BLaER1 treated with 17β-estradiol and CSF1 and Interleukin-3, amounts not matched to agents 10 nM and 100 nM (cell line): ENCODE data around the gene SLC34A1.

ENCODE experiments used
- H3K27ac ChIP-seq, 11 experiments: shearing (Covaris generic); formaldehyde crosslinking; 2 replicates each; pipeline ENCODE4 v1.8.1; 2022
- H3K27me3 ChIP-seq, 11 experiments: shearing (Covaris generic); formaldehyde crosslinking; 2 replicates each; pipeline ENCODE4 v1.8.1; 2022
- H3K36me3 ChIP-seq, 11 experiments: shearing (Covaris generic); formaldehyde crosslinking; 2 replicates each; pipeline ENCODE4 v1.8.1; 2022
- H3K4me1 ChIP-seq, 10 experiments: shearing (Covaris generic); formaldehyde crosslinking; 2 replicates each; pipeline ENCODE4 v1.8.1; 2022
- H3K4me2 ChIP-seq, 11 experiments: shearing (Covaris generic); formaldehyde crosslinking; 2 replicates each; pipeline ENCODE4 v1.8.1; 2022
- H3K4me3 ChIP-seq, 10 experiments: shearing (Covaris generic); formaldehyde crosslinking; 2 replicates each; pipeline ENCODE4 v1.8.1; 2022
- H3K9ac ChIP-seq, 11 experiments: shearing (Covaris generic); formaldehyde crosslinking; 2 replicates each; pipeline ENCODE4 v1.8.1; 2022
- H3K9me3 ChIP-seq, 11 experiments: shearing (Covaris generic); formaldehyde crosslinking; replicated peaks in 1 of 11; 2 replicates each; pipeline ENCODE4 v1.8.1; 2022
- H4K20me1 ChIP-seq, 11 experiments: shearing (Covaris generic); formaldehyde crosslinking; 2 replicates each; pipeline ENCODE4 v1.8.1; 2022
- Cebpa-rat ChIP-seq, 11 experiments: shearing (Covaris generic); IDR thresholded peaks; 2 replicates each; pipeline ENCODE4 v1.8.1; 2022

The SLC34A1 gene

GRCh38 chr5:177390363-177391300 lies 6.4 kb downstream of the SLC34A1 start:
- no peak for TF ChIP-seq Cebpa-rat (IDR thresholded peaks at IDR 0.05)
- peaks cover 0 to 15% (median 0%) of the 10 kb centered on the region in 11 experiments; a peak in 3 of 22 replicates for H4K20me1 ChIP-seq
- peak overlapping the region; percentile 71 to 93 (median 85) for H3K4me2 ChIP-seq
- H3K4me1 ChIP-seq, result peaks cover 57 to 87% (median 83%) of the 10 kb centered on the region in 10 experiments
- 0 out of 22 replicates have a peak, but pooled peaks cover 0 to 5% (median 0%) of the 10 kb centered on the region in 11 experiments for H3K27me3 ChIP-seq
- no peaks in the 10 kb centered on the region for H3K9me3 ChIP-seq
- peak overlapping the region in 10 of 11 experiments; percentile 44 to 78 (median 62); a peak in 21 of 22 replicates for H3K27ac ChIP-seq
- no peaks in the 10 kb centered on the region for H3K36me3 ChIP-seq
- H3K9ac ChIP-seq, result peak overlapping the region in 10 of 11 experiments; percentile 14 to 69 (median 58); a peak in 18 of 22 replicates
- peak overlapping the region in 3 of 10 experiments; percentile 4 to 25 (median 5); a peak in 3 of 20 replicates for H3K4me3 ChIP-seq

DNA sequence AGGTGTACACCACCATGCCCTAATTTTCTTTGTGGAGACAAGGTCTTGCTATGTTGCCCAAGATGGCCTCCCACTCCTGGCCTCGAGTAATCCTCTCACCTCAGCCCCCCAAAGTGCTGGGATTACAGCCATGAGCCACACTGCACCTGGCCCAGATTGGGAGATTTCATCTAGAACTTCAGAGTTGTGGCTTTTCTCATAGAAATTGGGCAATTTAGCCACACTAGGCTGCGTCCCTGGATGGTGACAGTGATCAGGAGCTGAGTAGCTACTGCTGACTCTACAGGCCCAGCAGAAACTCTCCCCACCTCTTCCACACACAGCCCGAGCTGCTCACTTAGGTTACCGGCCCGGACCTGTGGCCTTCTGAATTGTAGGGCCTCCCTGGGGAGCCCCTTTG lies 8.5 kb downstream of the SLC34A1 start:
- Histone ChIP-seq H3K36me3 (no peaks in the 10 kb centered on the region), H3K4me1 (peaks cover 52 to 66% (median 62%) of the 10 kb centered on the region in 10 experiments), H4K20me1 (peaks cover 0 to 15% (median 0%) of the 10 kb centered on the region in 11 experiments; a peak in 2 of 22 replicates), H3K4me3 (no peak overlapping the region), H3K27me3 (no peaks in the 10 kb centered on the region), H3K9me3 (no peaks in the 10 kb centered on the region), H3K9ac (peak overlapping the region in 8 of 11 experiments; percentile 32 to 64 (median 46); a peak in 15 of 22 replicates), H3K27ac (peak overlapping the region in 9 of 11 experiments; percentile 39 to 77 (median 63); a peak in 17 of 22 replicates), H3K4me2 (peak overlapping the region; percentile 59 to 85 (median 81))
- TF ChIP-seq Cebpa-rat (IDR thresholded peaks at IDR 0.05), result peak in 2 of 11 experiments; percentile 56 to 60; a peak in 4 of 22 replicates

DNA sequence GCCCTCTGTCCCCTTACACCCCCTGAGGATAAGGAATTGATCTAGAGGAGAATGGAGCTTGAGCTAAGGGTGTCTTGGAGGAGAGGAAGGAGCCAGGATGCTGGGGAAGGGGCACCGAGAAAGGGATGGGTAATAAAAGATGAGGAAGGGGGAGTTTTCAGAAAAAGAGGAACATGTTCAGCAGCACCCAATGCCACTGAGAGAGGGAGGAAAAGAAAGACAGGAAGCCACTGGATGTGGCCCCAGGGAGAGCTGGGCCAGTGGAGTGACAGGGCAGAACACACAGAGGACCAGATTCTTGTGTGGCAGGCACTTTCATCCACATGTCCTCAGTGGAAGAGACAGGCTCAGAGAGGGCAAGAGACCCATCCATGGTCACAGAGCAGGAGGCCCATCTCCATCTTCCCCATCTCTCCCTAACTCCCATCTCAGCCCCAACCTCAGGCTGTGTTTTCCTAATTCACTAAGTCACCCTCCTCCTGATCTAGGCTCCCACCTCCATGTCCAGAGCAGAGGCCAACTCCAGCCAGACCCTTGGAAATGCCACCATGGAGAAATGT lies 9.1 kb downstream of the SLC34A1 start:
- H3K9ac ChIP-seq, result peak overlapping the region in 9 of 11 experiments; percentile 14 to 64 (median 45); a peak in 16 of 22 replicates
- peak overlapping the region; percentile 59 to 85 (median 81) for H3K4me2 ChIP-seq
- peaks cover 47 to 61% (median 57%) of the 10 kb centered on the region in 10 experiments for H3K4me1 ChIP-seq
- H3K27ac ChIP-seq, result peak overlapping the region in 9 of 11 experiments; percentile 39 to 77 (median 63); a peak in 17 of 22 replicates
- peaks cover 0 to 15% (median 0%) of the 10 kb centered on the region in 11 experiments; a peak in 2 of 22 replicates for H4K20me1 ChIP-seq
- H3K9me3 ChIP-seq, result no peaks in the 10 kb centered on the region
- no peak for TF ChIP-seq Cebpa-rat (IDR thresholded peaks at IDR 0.05)
- H3K36me3 ChIP-seq, result no peaks in the 10 kb centered on the region
- H3K4me3 ChIP-seq, result no peak overlapping the region; a peak in 1 of 20 replicates
- H3K27me3 ChIP-seq, result no peaks in the 10 kb centered on the region

- no peak overlapping the region for H3K4me3 ChIP-seq
- H3K9me3 ChIP-seq, result no peaks in the 10 kb centered on the region
- H3K9ac ChIP-seq, result peak overlapping the region in 8 of 11 experiments; percentile 14 to 64 (median 46); a peak in 7 of 22 replicates
- H3K27ac ChIP-seq, result peak overlapping the region in 9 of 11 experiments; percentile 39 to 77 (median 63); a peak in 16 of 22 replicates
- no peak for TF ChIP-seq Cebpa-rat (IDR thresholded peaks at IDR 0.05)
- no peaks in the 10 kb centered on the region for H3K36me3 ChIP-seq
- H4K20me1 ChIP-seq, result peaks cover 0 to 13% (median 0%) of the 10 kb centered on the region in 11 experiments; a peak in 2 of 22 replicates
- H3K4me1 ChIP-seq, result peaks cover 40 to 54% (median 50%) of the 10 kb centered on the region in 10 experiments
- no peaks in the 10 kb centered on the region for H3K27me3 ChIP-seq
- peak overlapping the region; percentile 59 to 85 (median 81) for H3K4me2 ChIP-seq
These were observed 9.8 kb downstream of the SLC34A1 start for GRCh38 chr5:177393990-177394389.

- TF ChIP-seq Cebpa-rat (IDR thresholded peaks at IDR 0.05), result no peak
- peaks cover 5 to 11% (median 9%) of the 10 kb centered on the region in 11 experiments; a peak in 19 of 22 replicates for H3K27me3 ChIP-seq
- H4K20me1 ChIP-seq, result peaks cover 0 to under 1% (median 0%) of the 10 kb centered on the region in 11 experiments; a peak in 1 of 22 replicates
- H3K27ac ChIP-seq, result no peak overlapping the region
- H3K9ac ChIP-seq, result no peak overlapping the region
- H3K9me3 ChIP-seq, result no peaks in the 10 kb centered on the region
- peaks cover 24 to 45% (median 39%) of the 10 kb centered on the region in 10 experiments for H3K4me1 ChIP-seq
- no peak overlapping the region for H3K4me2 ChIP-seq
- no peaks in the 10 kb centered on the region for H3K36me3 ChIP-seq
- no peak overlapping the region for H3K4me3 ChIP-seq
These were observed 11.8 kb downstream of the SLC34A1 start for GRCh38 chr5:177396078-177396477.

- Histone ChIP-seq H3K4me3 (no peak overlapping the region), H3K4me1 (peaks cover 27 to 44% (median 39%) of the 10 kb centered on the region in 10 experiments), H3K27me3 (peaks cover 13 to 18% (median 17%) of the 10 kb centered on the region in 11 experiments), H3K9me3 (no peaks in the 10 kb centered on the region), H4K20me1 (peaks cover 0 to 5% (median 0%) of the 10 kb centered on the region in 11 experiments; a peak in 1 of 22 replicates), H3K4me2 (no peak overlapping the region), H3K36me3 (no peaks in the 10 kb centered on the region), H3K9ac (no peak overlapping the region), H3K27ac (no peak overlapping the region)
- no peak for TF ChIP-seq Cebpa-rat (IDR thresholded peaks at IDR 0.05)
These were observed 12.6 kb downstream of the SLC34A1 start for GRCh38 chr5:177396807-177397206.

DNA sequence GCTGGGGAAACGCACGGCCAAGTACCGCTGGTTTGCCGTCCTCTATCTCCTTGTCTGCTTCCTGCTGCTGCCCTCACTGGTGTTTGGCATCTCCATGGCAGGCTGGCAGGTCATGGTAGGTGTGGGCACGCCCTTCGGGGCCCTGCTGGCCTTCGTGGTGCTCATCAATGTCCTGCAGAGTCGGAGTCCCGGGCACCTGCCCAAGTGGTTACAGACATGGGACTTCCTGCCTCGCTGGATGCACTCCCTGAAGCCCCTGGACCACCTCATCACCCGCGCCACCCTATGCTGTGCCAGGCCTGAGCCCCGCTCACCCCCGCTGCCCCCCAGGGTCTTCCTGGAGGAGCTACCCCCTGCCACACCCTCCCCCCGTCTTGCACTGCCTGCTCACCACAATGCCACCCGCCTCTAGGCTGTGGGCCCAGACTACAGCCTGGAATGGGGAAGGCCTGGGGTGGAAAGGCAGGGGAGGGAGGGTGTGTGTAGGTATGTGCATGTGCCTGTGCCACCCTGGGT lies 13.7 kb downstream of the SLC34A1 start:
- H3K9ac ChIP-seq, result no peak overlapping the region

More for the DNA sequence above, 13.7 kb downstream of the SLC34A1 start:
- H3K27me3 ChIP-seq, result peaks cover 24 to 29% (median 28%) of the 10 kb centered on the region in 11 experiments
- no peak overlapping the region for H3K27ac ChIP-seq
- H3K9me3 ChIP-seq, result no peaks in the 10 kb centered on the region
- no peak overlapping the region for H3K4me3 ChIP-seq
- no peaks in the 10 kb centered on the region for H3K36me3 ChIP-seq
- no peak overlapping the region for H3K4me2 ChIP-seq
- TF ChIP-seq Cebpa-rat (IDR thresholded peaks at IDR 0.05), result no peak
- peaks cover 0 to 16% (median 0%) of the 10 kb centered on the region in 11 experiments; a peak in 2 of 22 replicates for H4K20me1 ChIP-seq
- H3K4me1 ChIP-seq, result peaks cover 30 to 45% (median 41%) of the 10 kb centered on the region in 10 experiments
